GM21576 (cell line): ENCODE results near the gene HOXA1.

Experiments used
- ATAC-seq: cut with Tn5 transposase; IDR thresholded peaks from one replicate; pipeline ENCODE4 v1.9.1; 2021; ENCODE audit warnings: mild to moderate bottlenecking, moderate library complexity; ENCODE audit not compliant: unreplicated experiment

Gene HOXA1

GRCh38 chr7:27095897-27096767 is at the start of gene HOXA1:
Gene HOXA1 (minus strand): TSS chr7:27096000. CDS start chr7:27095912, 88 bp downstream.
- ATAC-seq, result peak; percentile 81

GRCh38 chr7:27145165-27145913 is 49.5 kb upstream of the HOXA1 start:
- ATAC-seq, result no peak

- no peak for ATAC-seq
Measured at GRCh38 chr7:27144781-27145164, 49.0 kb upstream of the HOXA1 start.

- ATAC-seq, result no peak
Measured at GRCh38 chr7:27143950-27144780, 48.4 kb upstream of the HOXA1 start.

GRCh38 chr7:27143023-27143949 is 47.5 kb upstream of the HOXA1 start, which contains the start of gene HOXA5:
Gene HOXA5 (minus strand): TSS chr7:27143681. CDS start chr7:27143607, 74 bp downstream.
- no peak for ATAC-seq

- ATAC-seq, result no peak
Measured at GRCh38 chr7:27142580-27143022, 46.8 kb upstream of the HOXA1 start.

GRCh38 chr7:27141923-27142579 is 46.3 kb upstream of the HOXA1 start:
- no peak for ATAC-seq

- no peak for ATAC-seq
Measured at GRCh38 chr7:27141137-27141922, 45.5 kb upstream of the HOXA1 start.

- ATAC-seq, result no peak
Measured at GRCh38 chr7:27140126-27140857, 44.5 kb upstream of the HOXA1 start.

GRCh38 chr7:27139334-27140125 is 43.7 kb upstream of the HOXA1 start:
- no peak for ATAC-seq

- no peak for ATAC-seq
Measured at GRCh38 chr7:27138985-27139333, 43.2 kb upstream of the HOXA1 start.

- no peak for ATAC-seq
Measured at GRCh38 chr7:27138472-27138871, 42.7 kb upstream of the HOXA1 start.

GRCh38 chr7:27137640-27138315 is 42.0 kb upstream of the HOXA1 start:
- ATAC-seq, result no peak

GRCh38 chr7:27134392-27134791 is 38.6 kb upstream of the HOXA1 start:
- no peak for ATAC-seq

GRCh38 chr7:27133409-27134231 is 37.8 kb upstream of the HOXA1 start:
- no peak for ATAC-seq

- ATAC-seq, result no peak
Measured at GRCh38 chr7:27132978-27133377, 37.2 kb upstream of the HOXA1 start.
